Measurements from ENCODE around the gene FOXK1.

- TF ChIP-seq POLR2A (IDR thresholded peaks at IDR 0.05; ENCODE audit: extremely low read depth, insufficient read length), result no peak
- no peak for TF ChIP-seq CTCF (IDR thresholded peaks at IDR 0.05; ENCODE audit: low read depth, low read length)
- TF ChIP-seq MAX (IDR thresholded peaks at IDR 0.05; ENCODE audit: low read depth, low read length), result peak; percentile 64
These were observed 117.6 kb downstream of the FOXK1 start for GRCh38 chr7:4799508-4800268.
